Measurements from ENCODE around the gene SMIM44.
"Not testable (repeated sequence)": the region's sequence is repeated elsewhere in the genome, so short reads cannot be mapped to it uniquely, and the experiment has no call there.

SMIM44 gene

GRCh38 chr19:3458229-3459088, 24.8 kb downstream of the SMIM44 start:
- TF ChIP-seq ZFX (IDR thresholded peaks at IDR 0.05) (no peak), CTCF (conservative IDR thresholded peaks at IDR 0.05) (no peak)
- no peak overlapping the region for H3K27ac ChIP-seq

- H3K27ac ChIP-seq, result no peak overlapping the region
- TF ChIP-seq ZFX (IDR thresholded peaks at IDR 0.05), result no peak
- TF ChIP-seq CTCF (conservative IDR thresholded peaks at IDR 0.05), result no peak
Measured at GRCh38 chr19:3457528-3458228, 25.6 kb downstream of the SMIM44 start.

GRCh38 chr19:3456925-3457527, 26.2 kb downstream of the SMIM44 start:
- TF ChIP-seq ZFX (IDR thresholded peaks at IDR 0.05) (no peak), CTCF (conservative IDR thresholded peaks at IDR 0.05) (no peak)
- H3K27ac ChIP-seq, result no peak overlapping the region

GRCh38 chr19:3455960-3456601, 27.2 kb downstream of the SMIM44 start:
- H3K27ac ChIP-seq, result no peak overlapping the region
- TF ChIP-seq ZFX (IDR thresholded peaks at IDR 0.05), result no peak

- no peak for TF ChIP-seq ZFX (IDR thresholded peaks at IDR 0.05)
- no peak overlapping the region for H3K27ac ChIP-seq
Measured at GRCh38 chr19:3455393-3455955, 27.8 kb downstream of the SMIM44 start.

- H3K27ac ChIP-seq, result no peak overlapping the region
- no peak for TF ChIP-seq CTCF (conservative IDR thresholded peaks at IDR 0.05)
- TF ChIP-seq ZFX (IDR thresholded peaks at IDR 0.05), result no peak
Measured at GRCh38 chr19:3454656-3455392, 28.4 kb downstream of the SMIM44 start.

GRCh38 chr19:3453840-3454239, 29.4 kb downstream of the SMIM44 start:
- TF ChIP-seq CTCF (conservative IDR thresholded peaks at IDR 0.05) (no peak), ZFX (IDR thresholded peaks at IDR 0.05) (no peak)
- H3K27ac ChIP-seq, result no peak overlapping the region

GRCh38 chr19:3452942-3453214, 30.4 kb downstream of the SMIM44 start:
- not testable (repeated sequence) for H3K27ac ChIP-seq

All from C4-2B (cell line).